GM23248 (cell line): ENCODE data around the gene EMID1. TPM values are rescaled to one million over a fixed set of nuclear protein-coding genes. Genes with fewer than 3 reads are reported as not detected.
"Not testable (repeated sequence)": the region's sequence is repeated elsewhere in the genome, so short reads cannot be mapped to it uniquely, and the experiment has no call there.

Experiments
- DNase-seq: peaks from one replicate; pipeline ENCODE4 v3.0.0-alpha.2; 2015
- H2AFZ ChIP-seq: fragments of 200-600 bp; sonication (generic); 2 replicates; pipeline ENCODE4 v1.6.1; 2016; ENCODE audit warnings: antibody characterized with exemption
- H3F3A ChIP-seq: fragments of 200-600 bp; sonication (generic); 2 replicates; pipeline ENCODE4 v1.6.1; 2016; ENCODE audit warnings: mild to moderate bottlenecking, antibody characterized with exemption, mixed run types; ENCODE audit not compliant: insufficient read depth
- H3K27ac ChIP-seq: fragments of 200-600 bp; sonication (generic); 2 replicates; pipeline ENCODE4 v1.5.1; 2016; ENCODE audit warnings: mild to moderate bottlenecking
- H3K27me3 ChIP-seq: fragments of 200-600 bp; sonication (generic); replicated peaks from 2 replicates; pipeline ENCODE4 v1.6.1; 2016; ENCODE audit warnings: mild to moderate bottlenecking; ENCODE audit not compliant: insufficient read depth
- H3K36me3 ChIP-seq: fragments of 200-600 bp; sonication (generic); 2 replicates; pipeline ENCODE4 v1.6.1; 2016; ENCODE audit warnings: low read depth, mild to moderate bottlenecking
- H3K4me1 ChIP-seq: fragments of 200-600 bp; sonication (generic); 2 replicates; pipeline ENCODE4 v1.6.1; 2016; ENCODE audit warnings: mild to moderate bottlenecking; ENCODE audit not compliant: insufficient read depth
- H3K4me2 ChIP-seq: fragments of 200-600 bp; sonication (generic); one replicate; pipeline ENCODE4 v1.6.1; 2016; ENCODE audit warnings: mild to moderate bottlenecking; ENCODE audit not compliant: unreplicated experiment
- H3K4me3 ChIP-seq: fragments of 200-600 bp; sonication (generic); 2 replicates; pipeline ENCODE4 v1.5.1; 2016; ENCODE audit warnings: mild to moderate bottlenecking
- H3K79me2 ChIP-seq: fragments of 200-600 bp; sonication (generic); 2 replicates; pipeline ENCODE4 v1.6.1; 2016; ENCODE audit warnings: mild to moderate bottlenecking; ENCODE audit not compliant: insufficient read depth
- H3K9ac ChIP-seq: fragments of 200-600 bp; sonication (generic); 2 replicates; pipeline ENCODE4 v1.6.1; 2016; ENCODE audit warnings: mild to moderate bottlenecking
- H3K9me2 ChIP-seq: fragments of 200-600 bp; sonication (generic); 2 replicates; pipeline ENCODE4 v1.6.1; 2016; ENCODE audit warnings: mixed run types, mild to moderate bottlenecking, moderate library complexity; ENCODE audit not compliant: insufficient read depth
- H3K9me3 ChIP-seq: fragments of 200-600 bp; sonication (generic); one replicate; pipeline ENCODE4 v1.6.1; 2017; ENCODE audit warnings: low read depth
- H4K20me1 ChIP-seq: fragments of 200-600 bp; sonication (generic); 2 replicates; pipeline ENCODE4 v1.6.0; 2016; ENCODE audit not compliant: insufficient read depth
- EZH2 ChIP-seq: fragments of 200-600 bp; sonication (generic); IDR thresholded peaks from 2 replicates; pipeline ENCODE4 v1.6.1; 2018; ENCODE audit warnings: antibody characterized with exemption, mild to moderate bottlenecking; ENCODE audit not compliant: insufficient read depth, poor library complexity, severe bottlenecking
- EZH2phosphoT487 ChIP-seq: fragments of 200-600 bp; sonication (generic); IDR thresholded peaks from 2 replicates; pipeline ENCODE4 v1.6.1; 2018; ENCODE audit warnings: antibody characterized with exemption, moderate library complexity, mild to moderate bottlenecking, low read depth; ENCODE audit not compliant: insufficient read depth
- WGBS, 2 experiments: methylation state at CpG; one replicate each; pipeline ENCODE4 v1.1.6; 2015 to 2017; ENCODE audit warnings: low lambda C conversion rate in 2 of 2, low coverage in 1 of 2; ENCODE audit errors: missing lambda C conversion rate in 2 of 2; 5-methylcytosine and 5-hydroxymethylcytosine counted together
- in situ Hi-C: fragments of 300-500 bp; cut with MboI; formaldehyde crosslinking; loops from 2 replicates; pipeline ENCODE4 v1.15.0; 2020
- polyA plus RNA-seq: library from polyadenylated mRNA; unstranded; fragments of >200 nt; fragmentation: Nextera tagmentation; extraction: Ambion mirVana; gene quantifications from 2 replicates; pipeline ENCODE4 v1.2.1, GENCODE V29; 2016
- total RNA-seq: library from RNA; depleted of rRNA; stranded (reverse); fragments of >200 nt; shearing (Covaris generic); gene quantifications from 2 replicates; pipeline ENCODE4 v1.2.3, GENCODE V29; 2014

EMID1 gene
- total and polyA plus RNA-seq, 2 experiments from 2014 or later, result not detected

DNA sequence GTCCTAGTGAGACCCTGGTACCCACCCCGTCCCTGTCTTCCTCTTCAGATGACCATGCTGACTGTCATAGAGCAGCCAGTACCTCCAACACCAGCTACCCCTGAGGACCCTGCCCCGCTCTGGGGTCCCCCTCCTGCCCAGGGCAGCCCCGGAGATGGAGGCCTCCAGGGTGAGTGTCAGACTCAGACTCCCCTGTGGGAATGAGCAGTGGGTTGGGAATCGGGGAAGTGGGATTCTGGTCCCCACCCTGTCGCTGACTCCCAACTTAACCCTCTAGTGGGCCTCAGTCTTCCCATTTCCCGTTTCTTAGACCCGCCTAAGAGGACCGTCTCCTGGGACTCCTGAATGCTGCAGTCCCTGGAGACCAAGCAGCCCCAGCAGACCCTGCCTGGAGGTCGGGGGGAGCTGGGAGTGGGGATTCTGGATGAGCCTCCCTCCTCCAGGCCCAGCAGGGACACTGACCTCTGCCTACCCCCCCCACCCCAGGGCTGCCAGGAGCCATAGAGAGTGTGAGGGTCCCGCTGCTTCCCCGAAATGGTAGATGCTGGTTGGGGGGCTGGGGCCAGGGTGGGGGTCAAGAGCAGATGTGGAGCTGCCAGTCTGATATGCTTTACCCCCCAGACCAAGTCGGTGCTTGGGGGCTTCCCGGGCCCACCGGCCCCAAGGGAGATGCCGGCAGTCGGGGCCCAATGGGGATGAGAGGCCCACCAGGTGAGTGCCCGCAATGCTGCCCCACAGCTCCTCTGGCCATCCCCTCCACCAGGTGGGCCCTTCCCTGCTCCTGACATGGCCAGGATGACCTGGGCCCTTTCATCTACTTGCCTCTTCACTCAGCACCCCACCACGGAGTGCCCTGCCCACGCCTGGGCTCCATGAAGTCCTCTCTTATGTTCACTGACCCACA is 25.5 kb downstream of the EMID1 start:
- Histone ChIP-seq H3K79me2 (no peaks in the 10 kb centered on the region), H3K36me3 (no peaks in the 10 kb centered on the region), H3K27me3 (peaks cover 6% of the 10 kb centered on the region; the same call in 1 of the 2 replicates), H3K9me2 (no peaks in the 10 kb centered on the region), H3K4me2 (no peak overlapping the region), H3K27ac (no peak overlapping the region), H3K4me1 (no peaks in the 10 kb centered on the region), H4K20me1 (no peaks in the 10 kb centered on the region), H3K9ac (no peak overlapping the region), H3K9me3 (no peaks in the 10 kb centered on the region), H2AFZ (no peak overlapping the region), H3K4me3 (no peak overlapping the region), H3F3A (no peaks in the 10 kb centered on the region)
- in situ Hi-C loops, result loop anchor here (10.0 kb wide), 1 partner anchor 376 kb away; no protein-coding TSS in a partner anchor
- 74 to 75% methylated on average over 13 to 19 of the region's 19 CpGs for WGBS, 2 experiments
- TF ChIP-seq EZH2, result no peak
- TF ChIP-seq EZH2phosphoT487, result no peak
- DNase-seq, result no peak

GRCh38 chr22:29231971-29232959 is 26.6 kb downstream of the EMID1 start:
- TF ChIP-seq EZH2phosphoT487 (no peak), EZH2 (no peak)
- H3K4me3 ChIP-seq, result no peak overlapping the region
- no peaks in the 10 kb centered on the region for H3K36me3 ChIP-seq
- peaks cover 6% of the 10 kb centered on the region; the same call in 1 of the 2 replicates for H3K27me3 ChIP-seq
- DNase-seq, result no peak
- no peaks in the 10 kb centered on the region for H3K79me2 ChIP-seq
- H3K9me2 ChIP-seq, result no peaks in the 10 kb centered on the region
- no peak overlapping the region for H2AFZ ChIP-seq
- H3K9ac ChIP-seq, result no peak overlapping the region
- no peaks in the 10 kb centered on the region for H3K4me1 ChIP-seq
- 65 to 72% methylated on average over 20 to 22 of the region's 22 CpGs for whole genome bisulfite sequencing, 2 experiments
- in situ Hi-C loops, result loop anchor here (10.0 kb wide), 1 partner anchor 377 kb away; no protein-coding TSS in a partner anchor
- no peak overlapping the region for H3K4me2 ChIP-seq
- H3K27ac ChIP-seq, result no peak overlapping the region
- H3K9me3 ChIP-seq, result no peaks in the 10 kb centered on the region
- no peaks in the 10 kb centered on the region for H3F3A ChIP-seq
- no peaks in the 10 kb centered on the region for H4K20me1 ChIP-seq

DNA sequence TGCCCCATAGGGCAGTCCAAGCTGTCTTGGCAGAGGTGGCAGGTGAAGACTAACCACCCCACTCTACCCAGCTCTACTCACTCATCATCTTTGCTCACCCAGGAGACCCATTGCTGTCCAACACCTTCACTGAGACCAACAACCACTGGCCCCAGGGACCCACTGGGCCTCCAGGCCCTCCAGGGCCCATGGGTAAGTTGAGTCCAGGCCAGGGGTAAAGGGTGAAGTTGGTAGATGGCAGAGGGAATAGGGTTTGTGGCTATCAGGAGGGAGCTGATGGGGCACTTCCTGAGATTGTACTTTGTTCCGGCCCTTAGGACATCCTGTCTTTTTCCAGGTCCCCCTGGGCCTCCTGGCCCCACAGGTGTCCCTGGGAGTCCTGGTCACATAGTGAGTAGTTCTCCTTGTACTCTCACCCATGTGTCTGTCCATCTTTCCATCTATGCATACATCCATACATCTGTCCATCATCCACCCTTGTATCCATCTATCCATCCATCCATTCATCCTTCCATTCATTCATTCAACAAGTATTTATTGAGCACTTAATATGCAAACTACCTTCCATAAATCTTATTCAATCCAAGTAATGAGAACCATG is 27.7 kb downstream of the EMID1 start:
- H2AFZ ChIP-seq, result no peak overlapping the region

GRCh38 chr22:29240481-29240880 is 34.8 kb downstream of the EMID1 start:
- H3K27me3 ChIP-seq, H3F3A ChIP-seq, H3K4me1 ChIP-seq, H3K36me3 ChIP-seq, H3K79me2 ChIP-seq, H3K27ac ChIP-seq, H3K9me3 ChIP-seq, H3K9ac ChIP-seq, H3K9me2 ChIP-seq, H2AFZ ChIP-seq, H4K20me1 ChIP-seq, H3K4me3 ChIP-seq, in situ Hi-C loops, DNase-seq, H3K4me2 ChIP-seq: not testable (repeated sequence)
- WGBS, 2 experiments, result 50 to 51% methylated on average over 9 of the region's 9 CpGs

More for the DNA sequence above, 27.7 kb downstream of the EMID1 start:
- H3K4me2 ChIP-seq, result no peak overlapping the region
- no peaks in the 10 kb centered on the region for H4K20me1 ChIP-seq
- H3F3A ChIP-seq, result no peaks in the 10 kb centered on the region
- WGBS, 2 experiments, result 89 to 100% methylated on average over 1 of the region's 1 CpG
- H3K9me2 ChIP-seq, result no peaks in the 10 kb centered on the region
- H3K27ac ChIP-seq, result no peak overlapping the region
- no peak overlapping the region for H3K4me3 ChIP-seq
- H3K4me1 ChIP-seq, result no peaks in the 10 kb centered on the region
- H3K36me3 ChIP-seq, result no peaks in the 10 kb centered on the region
- no peaks in the 10 kb centered on the region for H3K79me2 ChIP-seq
- H3K9ac ChIP-seq, result no peak overlapping the region
- peaks cover 6% of the 10 kb centered on the region; the same call in 1 of the 2 replicates for H3K27me3 ChIP-seq
- no peak for TF ChIP-seq EZH2phosphoT487
- TF ChIP-seq EZH2, result no peak
- DNase-seq, result no peak
- in situ Hi-C loops, result loop anchor here (10.0 kb wide), 1 partner anchor 379 kb away; no protein-coding TSS in a partner anchor
- no peaks in the 10 kb centered on the region for H3K9me3 ChIP-seq
